Measurements from ENCODE around the gene DLG5. TPM values are rescaled to one million over a fixed set of nuclear protein-coding genes. Genes with fewer than 3 reads are reported as not detected.

The DLG5 gene
- polyA plus RNA-seq, 1 of the 3 experiments (the other 2 are of a cell fraction): 31.3 TPM

GRCh38 chr10:77835669-77836086 lies 90.9 kb downstream of the DLG5 start:
- H3K27ac ChIP-seq (ENCODE audit: low read depth in 2 of 2, low read length in 1 of 2): no peak overlapping the region

GRCh38 chr10:77834943-77835668 lies 91.4 kb downstream of the DLG5 start:
- 88% methylated on average over 13 of the region's 13 CpGs for WGBS (ENCODE audit: low lambda C conversion rate)
- no peaks in the 10 kb centered on the region for H4K20me1 ChIP-seq (ENCODE audit: insufficient read depth)
- H3K79me2 ChIP-seq (ENCODE audit: insufficient read depth): no peaks in the 10 kb centered on the region
- no peaks in the 10 kb centered on the region for H3K9me3 ChIP-seq
- ChIA-PET POLR2A (no interaction called here), CTCF (interaction anchor here (1.2 to 2.7 kb wide), 2 partner anchors 12 kb away, joined by 4 to 12 read pairs; no protein-coding TSS in a partner anchor)
- H3K4me2 ChIP-seq: no peak overlapping the region
- H3K27me3 ChIP-seq (ENCODE audit: insufficient read depth): no peaks in the 10 kb centered on the region
- H3F3A ChIP-seq (replicated peaks; ENCODE audit: insufficient read depth): no peaks in the 10 kb centered on the region
- no peaks in the 10 kb centered on the region for H3K9me2 ChIP-seq
- H3K4me3 ChIP-seq (ENCODE audit: low read depth in 2 of 2, low read length in 1 of 2): no peak overlapping the region
- H3K4me1 ChIP-seq (ENCODE audit: control insufficient read depth in 1 of 2, insufficient read depth in 2 of 2, low read depth in 1 of 2, low read length in 1 of 2): peaks cover 0 to 22% of the 10 kb centered on the region in 2 experiments; a peak in 1 of 4 replicates
- peak overlapping the region in 1 of 2 experiments; percentile 7; a peak in 1 of 4 replicates for H3K27ac ChIP-seq (ENCODE audit: low read depth in 2 of 2, low read length in 1 of 2)
- no peak overlapping the region for H2AFZ ChIP-seq (ENCODE audit: low read depth)
- no peak for DNase-seq
- no peak overlapping the region for H3K9ac ChIP-seq
- H3K36me3 ChIP-seq (replicated peaks in 1 of 2; ENCODE audit: control insufficient read depth in 1 of 2, insufficient read depth in 2 of 2, low read length in 1 of 2): peaks cover 14 to 55% of the 10 kb centered on the region in 2 experiments
- no peak for TF ChIP-seq MAX (IDR thresholded peaks at IDR 0.05; ENCODE audit: low read depth)
- no peak for TF ChIP-seq TCF12 (IDR thresholded peaks at IDR 0.05)
- no peak for TF ChIP-seq USF2 (IDR thresholded peaks at IDR 0.05; ENCODE audit: borderline replicate concordance, low read depth, low read length)
- TF ChIP-seq SIN3A (IDR thresholded peaks at IDR 0.05; ENCODE audit: borderline replicate concordance, low read depth, low read length): no peak
- TF ChIP-seq PBX3 (IDR thresholded peaks at IDR 0.05): no peak
- TF ChIP-seq TAF1 (IDR thresholded peaks at IDR 0.05; ENCODE audit: borderline replicate concordance, low read depth, low read length): no peak
- TF ChIP-seq FOSL2 (IDR thresholded peaks at IDR 0.05; ENCODE audit: borderline replicate concordance, low read depth): no peak
- TF ChIP-seq USF1 (IDR thresholded peaks at IDR 0.05; ENCODE audit: borderline replicate concordance, low read depth): no peak
- TF ChIP-seq POLR2AphosphoS5 (IDR thresholded peaks at IDR 0.05; ENCODE audit: low read depth, low read length): no peak
- TF ChIP-seq FOXJ3 (CRISPR knock-in tag; IDR thresholded peaks at IDR 0.05): no peak
- TF ChIP-seq NRF1 (IDR thresholded peaks at IDR 0.05; ENCODE audit: low read depth, low read length): no peak
- TF ChIP-seq FOXM1 (IDR thresholded peaks at IDR 0.05; ENCODE audit: low read depth): no peak
- no peak for TF ChIP-seq NFIC (IDR thresholded peaks at IDR 0.05; ENCODE audit: borderline replicate concordance)
- no peak for TF ChIP-seq MEF2A (IDR thresholded peaks at IDR 0.05; ENCODE audit: borderline replicate concordance, low read depth)

More at GRCh38 chr10:77835669-77836086, 90.9 kb downstream of the DLG5 start:
- no peak overlapping the region for H3K4me3 ChIP-seq (ENCODE audit: low read depth in 2 of 2, low read length in 1 of 2)
- H3K4me1 ChIP-seq (ENCODE audit: control insufficient read depth in 1 of 2, insufficient read depth in 2 of 2, low read depth in 1 of 2, low read length in 1 of 2): peaks cover 0 to 22% of the 10 kb centered on the region in 2 experiments; a peak in 1 of 4 replicates
- no peaks in the 10 kb centered on the region for H3K9me3 ChIP-seq
- H3F3A ChIP-seq (replicated peaks; ENCODE audit: insufficient read depth): no peaks in the 10 kb centered on the region
- H4K20me1 ChIP-seq (ENCODE audit: insufficient read depth): no peaks in the 10 kb centered on the region
- TF ChIP-seq RAD21 (IDR thresholded peaks at IDR 0.05; ENCODE audit: low read length): no peak
- no peak for TF ChIP-seq USF2 (IDR thresholded peaks at IDR 0.05; ENCODE audit: borderline replicate concordance, low read depth, low read length)
- TF ChIP-seq TEAD4 (IDR thresholded peaks at IDR 0.05; ENCODE audit: borderline replicate concordance, insufficient read depth): no peak
- no peak for TF ChIP-seq MEF2A (IDR thresholded peaks at IDR 0.05; ENCODE audit: borderline replicate concordance, low read depth)
- TF ChIP-seq FOXM1 (IDR thresholded peaks at IDR 0.05; ENCODE audit: low read depth): no peak
- no peak for TF ChIP-seq CHD2 (IDR thresholded peaks at IDR 0.05; ENCODE audit: low read length, partially characterized antibody)
- TF ChIP-seq ELF1 (IDR thresholded peaks at IDR 0.05): no peak
- TF ChIP-seq EZH2phosphoT487 (IDR thresholded peaks at IDR 0.05; ENCODE audit: borderline replicate concordance, low read depth): no peak
- no peak for TF ChIP-seq RXRA (IDR thresholded peaks at IDR 0.05; ENCODE audit: borderline replicate concordance, low read depth)
- no peak for TF ChIP-seq PBX3 (IDR thresholded peaks at IDR 0.05)
- no peak for TF ChIP-seq JUND (IDR thresholded peaks at IDR 0.05)
- no peak for TF ChIP-seq SIN3A (IDR thresholded peaks at IDR 0.05; ENCODE audit: borderline replicate concordance, low read depth, low read length)
- H3K9ac ChIP-seq: no peak overlapping the region
- H2AFZ ChIP-seq (ENCODE audit: low read depth): no peak overlapping the region
- no peaks in the 10 kb centered on the region for H3K79me2 ChIP-seq (ENCODE audit: insufficient read depth)
- DNase-seq: no peak
- WGBS (ENCODE audit: low lambda C conversion rate): 94% methylated on average over 14 of the region's 14 CpGs
- POLR2A ChIA-PET: no interaction called here
- H3K9me2 ChIP-seq: no peaks in the 10 kb centered on the region
- no peak overlapping the region for H3K4me2 ChIP-seq
- H3K36me3 ChIP-seq (replicated peaks in 1 of 2; ENCODE audit: control insufficient read depth in 1 of 2, insufficient read depth in 2 of 2, low read length in 1 of 2): peaks cover 18 to 50% of the 10 kb centered on the region in 2 experiments
- H3K27me3 ChIP-seq (ENCODE audit: insufficient read depth): no peaks in the 10 kb centered on the region
- CTCF ChIA-PET: interaction anchor here (2.7 kb wide), 1 partner anchor 11 kb away, joined by 12 read pairs; no protein-coding TSS in a partner anchor
